RKO (cell line): ENCODE measurements around the gene COL23A1.

Source experiments
- DNase-seq: peaks from one replicate; pipeline ENCODE4 v3.0.0-alpha.2; 2016; ENCODE audit warnings: low spot score

COL23A1 gene

GRCh38 chr5:178421128-178421527 is 169.1 kb downstream of the COL23A1 start:
- DNase-seq, result no peak

DNA sequence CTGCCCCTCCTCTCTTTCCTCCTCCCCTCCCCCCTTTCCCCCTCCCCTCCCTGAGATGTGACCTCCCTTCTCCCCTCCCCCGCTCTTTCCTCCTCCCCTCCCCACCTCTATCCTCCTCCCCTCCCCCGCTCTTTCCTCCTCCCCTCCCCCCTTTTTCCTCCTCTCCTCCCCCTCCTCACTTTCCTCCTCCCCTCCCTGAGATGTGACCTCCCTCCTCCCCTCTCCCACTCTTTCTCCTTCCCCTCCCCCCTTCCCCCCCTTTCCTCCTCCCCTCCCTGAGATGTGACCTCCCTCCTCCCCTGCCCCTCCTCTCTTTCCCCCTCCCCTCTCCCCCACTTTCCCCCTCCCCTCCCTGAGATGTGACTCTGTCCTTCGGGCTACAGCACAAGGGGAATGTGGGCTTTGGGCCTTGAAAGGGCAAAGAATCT is 169.8 kb downstream of the COL23A1 start:
- DNase-seq, result no peak

- no peak for DNase-seq
Measured at GRCh38 chr5:178419651-178420050, 170.5 kb downstream of the COL23A1 start.

DNA sequence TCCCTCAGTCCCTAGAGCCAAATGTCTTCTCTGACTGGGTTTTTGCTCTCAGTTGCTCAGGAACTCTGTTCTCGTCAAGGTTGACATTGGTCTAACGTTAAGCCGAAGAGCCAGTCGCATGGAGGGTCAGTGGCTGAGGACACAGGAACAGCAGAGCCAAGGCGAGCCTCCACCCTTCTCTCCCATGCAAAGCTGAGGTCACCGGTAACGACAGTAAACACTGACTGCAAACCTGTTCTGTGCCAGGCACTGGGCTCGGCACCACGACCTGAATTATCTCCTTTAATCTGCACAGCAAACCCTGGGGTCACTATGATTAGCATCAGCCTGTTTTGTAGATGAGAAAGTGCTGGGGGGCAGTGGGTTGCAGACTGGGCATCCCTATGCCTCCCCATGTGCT is 171.0 kb downstream of the COL23A1 start:
- no peak for DNase-seq

- no peak for DNase-seq
Measured at GRCh38 chr5:178418471-178419010, 171.7 kb downstream of the COL23A1 start.

- DNase-seq, result no peak
Measured at GRCh38 chr5:178418031-178418430, 172.2 kb downstream of the COL23A1 start.

DNA sequence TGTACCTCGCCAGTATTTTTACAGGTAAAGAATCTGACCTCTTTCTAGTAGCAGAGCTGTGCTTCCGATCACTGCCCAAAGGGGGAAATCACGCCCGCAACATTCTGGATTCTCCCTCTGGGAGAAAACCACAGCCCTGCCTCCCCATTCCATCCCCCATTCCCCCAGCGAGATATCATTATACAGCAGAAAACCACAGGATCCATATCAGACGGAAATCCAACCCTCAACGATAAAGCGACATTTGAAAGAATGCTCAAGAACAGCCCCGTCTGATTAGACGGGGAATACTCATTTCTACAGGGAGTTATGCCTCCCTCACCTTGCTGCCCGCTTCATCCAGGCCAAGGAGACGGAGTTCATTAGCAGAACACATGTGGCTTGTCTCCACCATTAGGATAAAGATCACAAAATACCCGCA is 172.8 kb downstream of the COL23A1 start:
- DNase-seq, result no peak

DNA sequence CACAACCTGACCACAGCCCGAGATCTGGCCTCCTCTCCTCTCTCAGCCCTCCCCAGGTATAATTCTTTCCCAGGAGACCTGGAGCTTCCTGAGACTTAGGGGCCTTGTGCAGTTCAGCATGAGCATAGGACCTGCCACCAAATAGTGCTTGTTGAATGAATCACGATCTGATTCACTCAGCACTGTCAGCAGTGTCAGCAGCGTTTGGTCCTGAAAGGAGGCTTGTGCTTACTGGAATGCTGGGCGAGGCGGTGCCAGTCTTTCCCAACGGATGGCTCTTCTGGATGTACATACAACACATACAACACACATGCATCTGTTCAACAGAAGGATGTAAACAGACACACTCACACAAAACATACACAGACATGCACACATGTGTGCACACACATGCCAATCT is 173.3 kb downstream of the COL23A1 start:
- peak; percentile 49 for DNase-seq

- DNase-seq, result no peak
Measured at GRCh38 chr5:178416206-178416882, 173.8 kb downstream of the COL23A1 start.

DNA sequence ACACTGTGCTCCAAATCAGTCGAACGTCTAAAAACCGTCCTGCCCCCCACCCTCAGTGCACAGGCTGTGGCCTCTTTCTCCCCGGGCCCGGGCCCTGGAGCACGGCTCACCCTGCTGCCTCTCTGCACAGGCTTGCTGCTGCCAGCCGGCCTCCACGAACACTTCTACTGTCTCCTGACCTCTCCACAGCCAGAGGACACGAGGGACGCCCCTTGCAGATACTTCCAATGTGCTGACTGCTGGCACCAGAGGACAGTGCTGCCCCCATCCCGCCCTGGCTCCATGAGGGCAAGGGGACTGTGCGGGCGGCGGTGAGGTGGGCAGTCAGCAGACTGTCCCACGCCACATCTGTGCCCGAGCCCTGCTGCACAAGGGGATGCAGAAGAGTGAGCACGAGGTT is 174.8 kb downstream of the COL23A1 start:
- no peak for DNase-seq

GRCh38 chr5:178413988-178414387 is 176.2 kb downstream of the COL23A1 start:
- no peak for DNase-seq

- DNase-seq, result no peak
Measured at GRCh38 chr5:178411083-178411482, 179.1 kb downstream of the COL23A1 start.

- DNase-seq, result no peak
Measured at GRCh38 chr5:178407646-178408045, 182.5 kb downstream of the COL23A1 start.

- DNase-seq, result no peak
Measured at GRCh38 chr5:178404987-178405386, 185.2 kb downstream of the COL23A1 start.

DNA sequence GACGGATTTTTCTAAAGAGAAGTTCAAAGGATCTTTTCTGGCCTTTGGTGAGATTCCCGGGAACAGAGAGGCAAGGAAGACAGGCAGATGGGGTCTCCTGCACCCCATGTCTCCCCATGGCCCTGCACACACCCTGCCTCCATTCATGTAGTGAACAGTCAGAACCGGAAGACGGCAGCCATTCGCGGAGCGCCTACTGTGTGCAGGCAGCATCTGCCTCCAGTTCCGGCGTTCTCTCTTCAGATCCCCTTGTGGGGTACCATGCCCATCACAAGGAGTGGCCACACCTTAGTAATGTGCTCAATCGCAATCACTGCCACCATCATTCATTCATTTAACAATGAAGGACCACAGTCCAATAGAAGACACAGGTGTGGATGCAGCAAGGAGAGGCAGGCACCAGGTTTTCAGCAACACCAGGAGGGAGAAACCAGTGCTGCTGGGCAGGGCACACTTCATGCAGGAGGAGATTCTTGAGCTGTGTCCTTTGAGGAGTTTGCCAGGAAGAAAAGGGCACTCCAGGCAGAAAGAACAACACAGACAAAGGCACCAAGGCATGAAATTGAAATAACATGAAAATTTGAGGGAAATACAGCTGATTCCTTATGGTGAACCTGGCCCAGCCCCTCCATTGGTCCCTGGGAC is 186.1 kb downstream of the COL23A1 start:
- no peak for DNase-seq

GRCh38 chr5:178403351-178403750 is 186.8 kb downstream of the COL23A1 start:
- no peak for DNase-seq

GRCh38 chr5:178399701-178400095 is 190.5 kb downstream of the COL23A1 start:
- no peak for DNase-seq

DNA sequence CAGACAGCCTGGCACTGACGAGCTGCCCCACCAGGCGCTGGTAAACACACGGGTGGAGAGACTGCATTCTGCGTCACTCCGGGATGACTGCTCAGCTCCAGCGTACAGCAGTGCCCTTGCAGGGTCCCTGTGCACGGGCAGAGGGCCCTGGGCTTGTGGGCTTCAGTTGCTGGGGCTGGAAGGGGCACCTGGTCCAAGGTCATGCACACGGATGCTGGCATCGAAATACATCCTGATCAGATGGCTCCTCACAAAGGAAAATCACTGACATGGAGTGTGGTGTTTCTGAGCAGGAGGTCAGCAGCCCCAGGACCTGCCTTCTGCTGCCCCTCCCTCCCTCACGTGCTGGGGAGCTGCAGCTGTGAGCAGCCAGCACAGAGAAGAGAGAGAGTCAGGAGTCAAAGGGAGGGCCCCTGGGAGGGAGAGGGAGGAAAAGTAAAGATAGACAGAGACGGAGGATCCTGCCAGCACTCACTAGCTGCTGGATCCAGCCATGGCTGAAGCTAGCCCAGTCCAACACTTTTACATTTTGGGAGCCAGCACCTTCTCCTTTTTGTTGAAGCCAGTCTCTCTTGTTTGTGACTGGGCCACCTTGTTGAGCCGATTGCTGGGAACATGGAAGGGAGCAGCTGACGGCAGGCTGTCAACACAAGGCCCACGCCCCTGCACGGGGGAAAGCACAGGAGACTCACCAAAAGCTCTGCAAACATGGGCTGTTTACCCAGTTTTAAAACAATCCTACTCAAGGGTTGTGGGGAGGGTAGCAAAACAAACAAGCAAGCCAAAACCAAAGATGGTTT is 191.1 kb downstream of the COL23A1 start:
- DNase-seq, result no peak

GRCh38 chr5:178396796-178397720 is 193.1 kb downstream of the COL23A1 start:
- no peak for DNase-seq

DNA sequence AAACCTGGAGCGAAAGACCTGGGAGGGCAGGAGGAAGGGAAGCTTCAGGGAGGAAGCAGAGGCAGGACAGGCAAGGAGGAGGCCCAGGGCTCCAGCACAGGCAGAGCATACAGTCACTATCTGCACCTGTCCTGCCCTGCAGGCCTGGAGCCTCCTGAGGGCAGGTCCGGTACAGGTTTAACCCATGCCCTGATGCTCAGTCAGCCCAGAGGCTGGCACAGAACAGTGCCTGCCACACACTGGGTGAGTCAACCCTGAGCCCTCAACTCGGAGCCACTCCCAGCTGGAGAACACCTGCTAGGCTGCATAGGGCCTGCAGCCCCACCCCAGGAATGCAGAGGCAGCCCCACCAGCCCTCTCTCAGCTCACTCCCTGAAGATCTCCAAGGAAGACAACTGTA is 196.1 kb downstream of the COL23A1 start:
- no peak for DNase-seq

DNA sequence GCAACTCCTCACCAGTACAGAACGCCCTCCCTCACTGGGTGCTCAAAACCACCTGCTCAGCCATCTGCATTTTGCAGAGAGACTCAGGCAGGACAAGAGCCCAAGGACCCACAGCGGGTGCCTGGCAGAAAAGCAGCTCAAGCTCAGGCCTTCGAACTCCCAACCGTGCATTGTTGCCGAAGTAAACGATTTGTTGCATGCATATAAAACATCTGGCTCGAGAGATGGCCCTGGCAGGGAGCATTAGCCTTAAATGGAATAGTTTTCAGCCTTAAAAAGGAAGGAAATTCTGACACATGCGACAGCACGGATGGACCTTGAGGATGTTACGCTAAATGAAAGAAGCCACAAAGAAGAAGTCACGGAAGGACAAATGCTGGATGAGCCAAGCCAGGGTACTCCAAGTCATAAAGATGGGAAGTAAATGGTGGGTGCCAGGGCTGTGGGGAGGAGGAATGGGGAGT is 197.2 kb downstream of the COL23A1 start:
- no peak for DNase-seq

DNA sequence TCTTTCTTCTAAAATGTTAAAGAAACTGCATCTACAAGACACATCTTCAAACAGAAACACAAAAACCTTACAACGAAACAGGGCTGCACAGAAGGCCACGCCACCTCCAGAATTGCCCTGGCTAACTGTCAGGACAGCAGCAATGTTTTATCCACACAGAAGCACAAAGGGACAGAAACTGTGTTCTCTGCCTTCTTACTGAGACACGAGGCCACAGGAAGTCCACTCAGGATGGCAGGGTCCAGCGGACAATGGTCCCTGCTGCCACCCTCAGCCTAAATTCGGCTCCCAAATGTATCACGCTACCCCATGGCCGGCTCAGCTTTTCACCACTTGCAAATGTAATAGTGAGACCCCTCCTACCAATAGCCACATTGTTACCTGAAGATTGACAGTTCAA is 197.8 kb downstream of the COL23A1 start:
- no peak for DNase-seq
